Right lobe of liver (tissue), 6 donors: ENCODE results near the gene INAFM2. TPM values are rescaled to one million over a fixed set of nuclear protein-coding genes. Genes with fewer than 3 reads are reported as not detected.

Experiments used
- ATAC-seq, 4 donors: fragments of 200-7000 bp; cut with Tn5 transposase; one replicate each; pipeline ENCODE4 v1.9.1; 2020; ENCODE audit warnings: mild to moderate bottlenecking in 4 of 4, moderate library complexity in 4 of 4
- DNase-seq, 3 donors: peaks; one replicate each; pipeline ENCODE4 v3.0.0-alpha.2; 2020
- H3K27ac ChIP-seq, 3 donors: fragments of 200-600 bp; one replicate each; pipeline ENCODE4 v1.8.0; 2022
- H3K27me3 ChIP-seq, 2 donors: fragments of 200-600 bp; one replicate each; pipeline ENCODE4 v1.8.0; 2022
- H3K36me3 ChIP-seq, 4 donors: fragments of 200-600 bp; sonication (generic) in 1 of 4; one replicate each; pipeline versions ENCODE4 v1.5.1 to v1.8.0; 2017 to 2022; ENCODE audit warnings: control low read depth in 1 of 4
- H3K4me1 ChIP-seq, 4 donors: fragments of 200-600 bp; sonication (generic) in 1 of 4; one replicate each; pipeline versions ENCODE4 v1.5.1 to v1.8.0; 2017 to 2022; ENCODE audit warnings: control low read depth in 1 of 4
- H3K4me3 ChIP-seq, 3 donors: fragments of 200-600 bp; one replicate each; pipeline ENCODE4 v1.8.0; 2022
- H3K9me3 ChIP-seq, 4 donors: fragments of 200-600 bp; sonication (generic) in 1 of 4; one replicate each; pipeline versions ENCODE4 v1.5.1 to v1.8.0; 2017 to 2022; ENCODE audit warnings: control low read depth in 1 of 4
- POLR2A ChIP-seq: fragments of 450-650 bp; IDR thresholded peaks from one replicate; pipeline ENCODE4 v1.6.1; 2017; ENCODE audit warnings: antibody characterized with exemption, mild to moderate bottlenecking
- WGBS: methylation state at CpG from one replicate; pipeline ENCODE4 v1.1.6; 2018; ENCODE audit warnings: low coverage, low lambda C conversion rate; ENCODE audit not compliant: insufficient coverage; ENCODE audit errors: missing lambda C conversion rate; 5-methylcytosine and 5-hydroxymethylcytosine counted together
- intact Hi-C, 2 donors: fragments of 100-400 bp; cut with DNase I; formaldehyde crosslinking; loops; one replicate each; pipeline versions ENCODE4 v1.11.2 to v1.14.1; 2022
- total RNA-seq, 6 experiments: library from RNA; depleted of rRNA in 2 of 6; stranded (reverse); fragments of >200 nt in 2 of 6; fragmentation: NEBNext Ultra II Directional in 3 of 6; extraction: Animal tissue kit (Norgen Biotek cat#: 25700) in 3 of 6; gene quantifications; one replicate each; pipeline versions ENCODE4 v1.1.0 to v1.2.4, GENCODE V29; 2016 to 2023
- TF ChIP-seq, protein P1 (sequence below), 4 donors: fragments of 200-600 bp in 3 of 4; fragments of 450-650 bp in 1 of 4; IDR thresholded peaks; one replicate each; pipeline versions ENCODE4 v1.5.1 to v1.8.0; 2016 to 2022; ENCODE audit warnings: antibody characterized with exemption in 4 of 4, mild to moderate bottlenecking in 2 of 4
- donor health status: DM: no; HTN: yes; CAD: no.
- donor health status: DM: no; HTN: no; CAD: no.
- donor health status: DM: no; HTN: no; CAD: no.
- donor health status: DM: no; HTN: yes; CAD: no.
- donor health status: DM: no; HTN: yes; CAD: no.

Gene INAFM2
- total RNA-seq, 6 experiments from 2014 or later: 4.6 to 8.7 (median 5.8) TPM

DNA sequence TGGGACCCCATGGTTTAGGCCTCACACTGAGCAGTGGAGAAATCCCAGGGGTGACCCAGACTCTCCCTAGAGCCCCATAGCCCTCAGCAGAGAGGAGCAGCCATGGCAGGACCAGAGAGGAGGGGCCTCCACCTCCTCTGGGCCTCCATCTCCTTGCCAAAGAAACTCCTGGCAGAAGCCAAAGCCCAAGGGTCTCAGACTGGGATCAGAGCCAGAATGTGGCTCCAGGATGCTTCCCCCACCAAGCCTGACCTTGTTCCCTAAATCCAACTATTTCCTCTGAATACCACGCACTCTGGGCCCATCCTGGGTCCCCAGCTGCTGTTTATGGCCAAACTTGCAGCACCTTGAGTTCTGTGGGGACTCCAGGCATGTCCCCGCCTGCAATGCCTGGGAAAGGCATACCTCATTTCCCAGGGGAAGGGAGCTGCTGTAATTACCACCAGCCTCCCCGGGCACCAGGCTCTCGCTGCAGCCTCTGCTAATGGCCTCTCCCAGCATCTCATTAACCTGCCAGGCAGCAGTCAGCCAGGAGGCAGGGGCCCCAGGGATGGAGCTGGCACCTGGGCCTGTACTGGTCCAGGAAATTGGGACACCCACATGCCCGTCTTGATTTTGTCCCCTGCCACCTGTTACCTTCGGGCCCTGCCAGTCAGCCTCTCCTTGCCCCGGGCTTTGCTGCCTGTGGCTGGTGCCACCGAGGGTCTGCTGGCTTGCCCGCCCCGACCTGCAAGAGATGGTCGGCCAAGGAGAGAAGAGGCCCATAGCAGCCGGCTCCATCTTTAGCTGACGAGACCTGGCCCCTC is 12.6 kb downstream of the INAFM2 start:
- Histone ChIP-seq H3K9me3 (no peaks in the 10 kb centered on the region), H3K4me3 (no peak overlapping the region), H3K27me3 (no peaks in the 10 kb centered on the region), H3K36me3 (no peaks in the 10 kb centered on the region), H3K27ac (no peak overlapping the region), H3K4me1 (peaks cover 0 to 22% (median 8%) of the 10 kb centered on the region in 4 donors)
- no peak for DNase-seq
- intact Hi-C loops: no loop called here
- no CpG with 5 or more reads among the region's 13 CpGs for WGBS
- ATAC-seq: no peak
- TF ChIP-seq, protein P1, sequence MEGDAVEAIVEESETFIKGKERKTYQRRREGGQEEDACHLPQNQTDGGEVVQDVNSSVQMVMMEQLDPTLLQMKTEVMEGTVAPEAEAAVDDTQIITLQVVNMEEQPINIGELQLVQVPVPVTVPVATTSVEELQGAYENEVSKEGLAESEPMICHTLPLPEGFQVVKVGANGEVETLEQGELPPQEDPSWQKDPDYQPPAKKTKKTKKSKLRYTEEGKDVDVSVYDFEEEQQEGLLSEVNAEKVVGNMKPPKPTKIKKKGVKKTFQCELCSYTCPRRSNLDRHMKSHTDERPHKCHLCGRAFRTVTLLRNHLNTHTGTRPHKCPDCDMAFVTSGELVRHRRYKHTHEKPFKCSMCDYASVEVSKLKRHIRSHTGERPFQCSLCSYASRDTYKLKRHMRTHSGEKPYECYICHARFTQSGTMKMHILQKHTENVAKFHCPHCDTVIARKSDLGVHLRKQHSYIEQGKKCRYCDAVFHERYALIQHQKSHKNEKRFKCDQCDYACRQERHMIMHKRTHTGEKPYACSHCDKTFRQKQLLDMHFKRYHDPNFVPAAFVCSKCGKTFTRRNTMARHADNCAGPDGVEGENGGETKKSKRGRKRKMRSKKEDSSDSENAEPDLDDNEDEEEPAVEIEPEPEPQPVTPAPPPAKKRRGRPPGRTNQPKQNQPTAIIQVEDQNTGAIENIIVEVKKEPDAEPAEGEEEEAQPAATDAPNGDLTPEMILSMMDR (IDR thresholded peaks at IDR 0.05): no peak
- no peak for TF ChIP-seq POLR2A

DNA sequence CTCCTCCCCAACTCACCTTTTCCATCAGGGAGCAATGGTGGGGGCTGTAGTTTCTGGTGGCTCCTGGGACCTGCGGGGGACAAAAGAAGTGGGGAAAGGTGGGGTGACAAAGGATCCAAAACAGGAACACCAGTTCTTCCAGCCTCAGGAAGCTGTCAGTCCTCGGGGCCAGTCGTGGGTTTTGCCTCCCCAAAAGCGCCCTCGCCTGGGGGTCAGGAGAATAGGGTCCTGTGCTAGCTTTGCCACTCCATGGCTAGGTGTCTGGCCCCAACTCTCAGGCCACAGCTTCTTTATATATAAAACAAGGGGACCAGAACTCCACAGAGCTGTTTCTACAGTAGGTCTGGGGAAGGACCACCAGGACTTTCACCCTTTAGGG is 13.2 kb downstream of the INAFM2 start:
- H3K4me1 ChIP-seq: peaks cover 0 to 26% (median 9%) of the 10 kb centered on the region in 4 donors
- H3K27ac ChIP-seq: no peak overlapping the region
- DNase-seq (no peak), ATAC-seq (no peak)
- intact Hi-C loops: no loop called here
- H3K9me3 ChIP-seq: no peaks in the 10 kb centered on the region
- TF ChIP-seq POLR2A: no peak
- TF ChIP-seq, protein P1 (IDR thresholded peaks at IDR 0.05): no peak
- no peaks in the 10 kb centered on the region for H3K36me3 ChIP-seq
- 67% methylated on average over 1 of the region's 5 CpGs for WGBS
- no peak overlapping the region for H3K4me3 ChIP-seq
- H3K27me3 ChIP-seq: no peaks in the 10 kb centered on the region

DNA sequence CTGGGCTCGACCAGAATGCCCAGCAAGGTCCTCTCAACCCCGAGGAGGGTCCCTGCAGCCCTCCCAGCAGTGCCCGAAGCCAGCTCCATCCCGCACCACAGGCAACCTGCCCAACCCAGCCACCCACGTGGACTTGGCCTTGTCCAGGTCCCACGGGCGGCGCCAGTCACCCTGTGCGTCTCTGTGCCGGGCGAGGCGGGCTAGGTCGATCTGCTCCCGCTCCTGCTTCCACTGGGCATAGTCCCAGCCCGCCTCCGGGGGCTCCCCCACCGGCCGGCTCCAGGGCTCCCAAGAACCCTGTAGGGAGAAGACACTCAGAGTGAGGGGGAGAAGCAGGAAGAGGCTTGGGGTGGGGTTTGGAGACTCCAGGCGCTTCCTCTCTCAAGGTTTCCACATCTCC is 14.1 kb downstream of the INAFM2 start:
- 60% methylated on average over 1 of the region's 19 CpGs for WGBS

DNA sequence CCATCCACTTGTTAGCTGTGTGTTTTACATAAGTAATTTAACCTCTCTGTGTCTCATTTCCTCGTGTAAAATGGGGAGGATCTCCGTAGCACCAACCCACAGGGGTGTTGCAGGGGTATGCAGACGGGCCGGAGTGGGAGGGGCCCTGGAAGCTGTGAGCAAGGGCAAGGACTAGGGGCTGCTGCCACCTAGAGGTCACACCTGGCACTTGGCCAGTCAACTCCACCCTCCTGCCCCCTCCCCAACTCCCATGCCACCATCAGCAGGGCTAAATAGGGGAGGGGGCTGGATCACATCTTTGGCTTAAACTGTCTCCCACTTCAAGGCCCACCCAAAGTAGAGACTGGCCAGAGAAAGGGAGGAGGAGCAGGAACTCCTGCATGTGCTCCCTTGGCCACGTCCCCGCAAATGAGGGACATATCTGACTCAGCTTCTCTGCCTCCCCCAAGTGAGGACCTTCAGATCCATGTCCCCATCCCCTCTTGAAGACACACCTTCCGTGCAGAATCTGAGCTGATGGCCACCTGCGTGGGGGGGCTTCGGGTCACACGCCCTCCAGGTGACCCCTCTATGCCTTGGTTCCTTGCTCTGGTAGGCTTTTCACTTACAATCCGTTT is 14.7 kb downstream of the INAFM2 start:
- TF ChIP-seq, protein P1 (IDR thresholded peaks at IDR 0.05): peak; percentile 45 to 70 (median 58)
- TF ChIP-seq POLR2A: no peak
- Histone ChIP-seq H3K27ac (peak overlapping the region in 1 of 3 donors; percentile 13), H3K4me3 (no peak overlapping the region), H3K27me3 (no peaks in the 10 kb centered on the region), H3K36me3 (no peaks in the 10 kb centered on the region), H3K4me1 (peaks cover 0 to 26% (median 9%) of the 10 kb centered on the region in 4 donors), H3K9me3 (no peaks in the 10 kb centered on the region)
- peak in 1 of 3 donors; percentile 82 for DNase-seq
- peak; percentile 14 to 29 (median 18) for ATAC-seq
- WGBS: 20% methylated on average over 6 of the region's 11 CpGs
- intact Hi-C loops: no loop called here

More for the DNA sequence above, 14.1 kb downstream of the INAFM2 start:
- Histone ChIP-seq H3K36me3 (no peaks in the 10 kb centered on the region), H3K27me3 (no peaks in the 10 kb centered on the region), H3K27ac (no peak overlapping the region), H3K4me3 (no peak overlapping the region), H3K9me3 (no peaks in the 10 kb centered on the region), H3K4me1 (peaks cover 0 to 26% (median 9%) of the 10 kb centered on the region in 4 donors)
- intact Hi-C loops: no loop called here
- TF ChIP-seq, protein P1 (IDR thresholded peaks at IDR 0.05): no peak
- no peak for TF ChIP-seq POLR2A
- DNase-seq: no peak
- no peak for ATAC-seq
